Naive B cell (primary cell): ENCODE results near the gene KATNAL1. TPM values are rescaled to one million over a fixed set of nuclear protein-coding genes. Genes with fewer than 3 reads are reported as not detected.
A peak's percentile ranks its signal among the peaks of the same experiment; 100 is the strongest.
"Not testable (repeated sequence)": the region's sequence is repeated elsewhere in the genome, so short reads cannot be mapped to it uniquely, and the experiment has no call there.

Experiments used
- ATAC-seq, 2 donors: fragments of 150-1000 bp; cut with Tn5 transposase; 2 replicates each; pipeline ENCODE4 v1.10.0; 2021; ENCODE audit warnings: low read depth in 2 of 2, mild to moderate bottlenecking in 2 of 2, moderate library complexity in 2 of 2
- DNase-seq: peaks from one replicate; pipeline ENCODE4 v3.0.0; 2022
- H3K27ac Mint-ChIP-seq, 6 donors: one replicate each; pipeline ENCODE4 v1.8.0; 2020 to 2022; ENCODE audit warnings: mild to moderate bottlenecking in 6 of 6, mixed read lengths in 6 of 6, moderate library complexity in 5 of 6, inconsistent platforms in 2 of 6
- H3K27me3 Mint-ChIP-seq, 3 donors: one replicate each; pipeline ENCODE4 v1.8.0; 2021 to 2022; ENCODE audit warnings: mixed read lengths in 3 of 3, mild to moderate bottlenecking in 1 of 3
- H3K36me3 Mint-ChIP-seq, 2 donors: one replicate each; pipeline ENCODE4 v1.8.0; 2020 to 2022; ENCODE audit warnings: mixed read lengths in 2 of 2, inconsistent platforms in 1 of 2, mild to moderate bottlenecking in 1 of 2
- H3K4me1 Mint-ChIP-seq, 3 donors: one replicate each; pipeline ENCODE4 v1.8.0; 2020 to 2022; ENCODE audit warnings: mixed read lengths in 3 of 3, inconsistent platforms in 1 of 3, mild to moderate bottlenecking in 1 of 3, moderate library complexity in 1 of 3
- H3K4me3 Mint-ChIP-seq, 8 donors: one replicate each; pipeline ENCODE4 v1.8.0; 2020 to 2022; ENCODE audit warnings: mild to moderate bottlenecking in 8 of 8, mixed read lengths in 8 of 8, moderate library complexity in 8 of 8, inconsistent platforms in 2 of 8
- H3K9me3 Mint-ChIP-seq, 7 donors: one replicate each; pipeline ENCODE4 v1.8.0; 2020 to 2022; ENCODE audit warnings: mixed read lengths in 7 of 7, mild to moderate bottlenecking in 5 of 7, inconsistent platforms in 2 of 7, moderate library complexity in 1 of 7
- polyA plus RNA-seq, 6 donors: library from polyadenylated mRNA; unstranded; fragments of 300-500 nt; fragmentation: Illumina TruSeq; gene quantifications; one replicate each; pipeline ENCODE4 v1.2.3, GENCODE V29; 2021; ENCODE audit warnings: low read depth in 6 of 6

The KATNAL1 gene
- polyA plus RNA-seq, 6 donors from 2014 or later = 3.7 to 8.9 (median 6.9) TPM

DNA sequence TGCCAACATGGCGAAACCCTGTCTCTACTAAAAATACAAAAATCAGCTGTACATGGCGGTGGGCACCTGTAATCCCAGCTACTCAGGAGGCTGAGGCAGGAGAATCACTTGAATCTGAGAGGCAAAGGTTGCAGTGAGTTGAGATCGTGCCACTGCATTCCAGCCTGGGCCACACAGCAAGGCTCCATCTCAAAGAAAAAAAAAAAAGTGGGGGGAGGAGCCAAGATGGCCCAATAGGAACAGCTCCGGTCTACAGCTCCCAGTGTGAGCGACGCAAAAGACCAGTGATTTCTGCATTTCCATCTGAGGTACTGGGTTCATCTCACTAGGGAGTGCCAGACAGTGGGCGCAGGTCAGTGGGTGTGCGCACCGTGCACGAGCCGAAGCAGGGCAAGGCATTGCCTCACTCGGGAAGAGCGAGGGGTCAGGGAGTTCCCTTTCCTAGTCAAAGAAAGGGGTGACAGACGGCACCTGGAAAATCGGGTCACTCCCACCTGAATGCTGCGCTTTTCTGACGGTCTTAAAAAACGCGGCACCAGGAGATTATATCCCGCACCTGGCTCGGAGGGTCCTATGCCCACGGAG, 48.1 kb downstream of the KATNAL1 start:
- H3K4me1 Mint-ChIP-seq = peaks cover 13 to 21% (median 16%) of the 10 kb centered on the region in 3 donors
- H3K9me3 Mint-ChIP-seq, DNase-seq, H3K27ac Mint-ChIP-seq, H3K4me3 Mint-ChIP-seq, ATAC-seq, H3K27me3 Mint-ChIP-seq, H3K36me3 Mint-ChIP-seq: not testable (repeated sequence)

DNA sequence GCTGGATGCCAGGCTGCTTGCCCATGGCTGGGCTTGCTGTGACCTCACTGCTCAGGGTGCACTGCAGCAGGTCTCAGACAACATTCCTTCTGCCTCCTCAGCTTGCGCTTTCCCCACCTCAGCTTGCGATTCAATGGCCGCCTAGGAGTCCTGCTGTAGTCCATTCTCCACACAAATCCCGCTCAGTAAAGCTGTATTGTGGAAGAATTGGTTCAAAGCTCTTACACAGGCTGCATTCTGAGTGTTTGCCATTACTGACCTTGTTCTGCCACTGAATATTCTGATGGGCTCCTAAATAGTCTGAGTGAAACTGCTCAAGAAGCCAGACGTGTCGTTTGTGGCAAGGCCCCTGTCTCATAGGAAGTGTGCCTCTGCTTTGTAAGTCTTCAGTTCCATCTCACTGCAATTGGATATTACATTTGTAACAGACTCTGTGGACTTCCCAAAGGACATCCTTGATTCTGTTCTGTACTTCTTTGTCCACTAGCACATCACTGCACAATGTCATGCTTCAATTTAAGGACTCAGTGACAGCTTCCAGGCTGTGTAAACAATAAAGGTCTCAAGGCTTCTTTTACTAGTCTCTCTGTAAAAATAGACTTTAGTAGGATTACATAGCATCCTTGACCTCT, 49.8 kb downstream of the KATNAL1 start:
- DNase-seq (no peak), ATAC-seq (no peak)
- H3K4me1 Mint-ChIP-seq = peaks cover 13 to 21% (median 16%) of the 10 kb centered on the region in 3 donors
- no peak overlapping the region for H3K4me3 Mint-ChIP-seq
- H3K27ac Mint-ChIP-seq = peak overlapping the region in 2 of 6 donors; percentile 41 to 64
- H3K36me3 Mint-ChIP-seq = no peaks in the 10 kb centered on the region
- H3K9me3 Mint-ChIP-seq = no peaks in the 10 kb centered on the region
- H3K27me3 Mint-ChIP-seq = no peaks in the 10 kb centered on the region

DNA sequence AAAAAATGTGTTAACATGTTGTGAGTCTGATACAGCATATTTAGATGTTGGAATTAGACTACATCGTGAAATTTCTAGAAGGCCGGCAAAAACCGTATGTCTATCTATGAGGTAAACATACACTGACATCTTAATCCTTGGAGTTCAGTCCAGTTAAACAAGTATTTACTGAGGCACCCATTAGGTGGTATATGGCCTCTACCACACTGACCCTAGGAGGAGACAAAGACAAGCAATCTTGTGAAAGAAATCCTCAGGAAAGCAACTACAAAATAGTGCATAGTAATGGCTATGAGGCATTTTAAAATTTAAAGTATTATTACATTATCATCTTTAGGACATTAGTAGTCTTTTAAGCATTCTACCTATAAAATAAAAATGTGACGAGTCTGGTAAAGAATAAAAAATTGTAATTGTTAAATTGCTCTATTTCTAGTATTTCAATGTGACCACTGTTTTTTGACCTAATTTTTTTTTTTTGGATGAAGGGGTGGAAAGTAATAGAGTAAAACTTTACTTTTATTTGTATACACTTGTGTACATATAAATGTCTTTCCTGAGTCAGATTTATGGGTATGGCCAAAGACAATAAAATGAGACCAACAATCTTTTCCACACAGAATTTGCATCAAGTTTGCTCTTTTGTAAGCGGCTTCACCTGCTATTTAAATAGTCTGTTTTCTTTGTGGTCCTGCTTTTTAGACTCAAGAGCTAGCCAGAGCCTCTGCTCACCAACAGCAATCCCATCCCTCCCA, 50.5 kb downstream of the KATNAL1 start:
- Mint-ChIP-seq H3K27ac (peak overlapping the region in 2 of 6 donors; percentile 41 to 64), H3K9me3 (no peaks in the 10 kb centered on the region), H3K4me1 (peaks cover 13 to 21% (median 16%) of the 10 kb centered on the region in 3 donors), H3K4me3 (no peak overlapping the region), H3K27me3 (no peaks in the 10 kb centered on the region), H3K36me3 (no peaks in the 10 kb centered on the region)
- ATAC-seq = no peak
- no peak for DNase-seq

DNA sequence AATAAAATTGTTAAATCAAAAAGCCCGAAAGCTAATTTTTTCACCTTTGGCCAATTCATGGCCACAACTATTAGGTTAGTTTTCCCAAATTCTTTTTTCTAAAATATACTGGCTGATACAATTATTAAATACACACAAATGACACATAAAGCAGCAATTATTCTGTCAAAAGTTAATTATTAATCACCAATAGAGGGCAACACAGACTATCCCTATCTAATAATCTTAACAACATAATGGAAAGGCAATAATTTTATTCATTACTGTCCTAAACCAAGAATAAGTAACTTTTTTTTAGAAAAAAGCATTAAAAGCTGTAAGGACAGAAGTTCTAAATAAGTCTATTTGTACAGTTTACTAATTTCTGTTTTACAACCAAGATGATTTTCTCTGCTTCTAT, 51.7 kb downstream of the KATNAL1 start:
- no peak for ATAC-seq
- H3K36me3 Mint-ChIP-seq = peaks cover 4 to 8% of the 10 kb centered on the region in 2 donors
- peak; percentile 3 for DNase-seq
- H3K27ac Mint-ChIP-seq = no peak overlapping the region
- H3K27me3 Mint-ChIP-seq = no peaks in the 10 kb centered on the region
- peaks cover 13 to 21% (median 16%) of the 10 kb centered on the region in 3 donors for H3K4me1 Mint-ChIP-seq
- no peak overlapping the region for H3K4me3 Mint-ChIP-seq
- H3K9me3 Mint-ChIP-seq = peaks cover 0 to 4% (median 0%) of the 10 kb centered on the region in 7 donors

DNA sequence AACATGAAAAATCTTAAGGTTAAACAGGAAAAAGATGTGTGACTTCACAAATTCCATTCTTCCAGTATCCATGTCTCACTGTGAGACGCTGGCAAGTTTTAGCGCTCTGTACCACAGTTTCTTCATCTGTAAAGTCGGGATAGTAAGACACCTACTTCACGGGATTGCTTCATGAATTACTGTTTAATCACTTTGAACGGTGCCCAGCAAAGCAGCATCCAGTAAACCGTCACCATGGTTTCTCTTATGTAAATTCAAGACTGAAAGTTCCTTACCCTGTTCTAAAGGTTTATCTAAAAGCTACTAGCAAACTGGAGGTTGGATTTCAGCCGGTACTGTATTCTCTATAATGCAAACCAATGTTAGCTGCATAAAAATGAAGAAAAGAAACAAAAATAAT, 53.5 kb downstream of the KATNAL1 start:
- ATAC-seq (no peak), DNase-seq (no peak)
- peaks cover 11 to 16% (median 13%) of the 10 kb centered on the region in 3 donors for H3K4me1 Mint-ChIP-seq
- peak overlapping the region in 1 of 6 donors; percentile 66 for H3K27ac Mint-ChIP-seq
- H3K4me3 Mint-ChIP-seq = no peak overlapping the region
- H3K27me3 Mint-ChIP-seq = no peaks in the 10 kb centered on the region
- H3K9me3 Mint-ChIP-seq = peaks cover 0 to 18% (median 4%) of the 10 kb centered on the region in 7 donors
- H3K36me3 Mint-ChIP-seq = peaks cover 13% of the 10 kb centered on the region in 2 donors

DNA sequence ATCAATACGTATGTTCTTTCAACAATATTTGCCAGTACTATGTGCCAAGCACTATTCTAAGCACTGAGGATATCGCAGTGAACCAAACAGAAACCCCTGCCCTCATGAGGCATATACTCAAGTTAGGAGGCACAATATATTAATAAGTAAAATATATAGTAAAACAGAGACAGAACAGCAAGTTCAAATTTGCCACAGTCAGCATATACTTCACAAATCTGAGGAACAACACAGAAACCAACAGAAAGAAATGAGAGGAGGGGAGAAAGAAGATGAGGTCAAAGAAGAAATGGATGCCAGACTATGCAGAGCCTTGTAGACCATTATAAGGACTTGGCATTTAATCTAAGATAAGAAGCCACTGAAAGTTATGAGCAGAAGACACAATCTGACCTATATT, 59.9 kb downstream of the KATNAL1 start:
- peaks cover 0 to 18% (median 8%) of the 10 kb centered on the region in 7 donors for H3K9me3 Mint-ChIP-seq
- peaks cover 0 to 6% (median 0%) of the 10 kb centered on the region in 3 donors for H3K4me1 Mint-ChIP-seq
- peaks cover 13 to 22% of the 10 kb centered on the region in 2 donors for H3K36me3 Mint-ChIP-seq
- ATAC-seq (no peak), DNase-seq (no peak)
- peak overlapping the region in 1 of 6 donors; percentile 19 for H3K27ac Mint-ChIP-seq
- H3K4me3 Mint-ChIP-seq = no peak overlapping the region
- no peaks in the 10 kb centered on the region for H3K27me3 Mint-ChIP-seq

DNA sequence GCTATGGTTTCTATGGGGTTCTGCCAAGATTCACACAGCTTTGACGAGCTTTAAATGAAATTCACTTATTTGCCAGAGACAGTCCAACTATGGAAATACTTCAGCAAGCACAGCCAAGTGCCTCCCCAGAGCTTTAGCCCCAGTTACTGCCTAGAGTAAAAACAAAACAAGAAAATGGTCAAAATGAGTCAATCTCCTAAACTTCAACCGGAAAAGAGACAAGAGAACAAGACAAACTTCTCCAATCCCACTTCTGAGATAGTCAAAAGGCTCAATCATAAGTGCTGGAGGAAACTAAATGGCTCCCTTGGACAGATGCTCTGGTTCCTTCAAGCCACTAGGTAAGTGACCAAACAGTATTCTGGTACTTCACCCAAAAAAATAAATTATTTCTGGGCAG, 65.8 kb downstream of the KATNAL1 start:
- DNase-seq (no peak), ATAC-seq (no peak)
- no peaks in the 10 kb centered on the region for H3K27me3 Mint-ChIP-seq
- no peak overlapping the region for H3K27ac Mint-ChIP-seq
- peaks cover 7 to 13% of the 10 kb centered on the region in 2 donors for H3K36me3 Mint-ChIP-seq
- peaks cover 0 to 5% (median 0%) of the 10 kb centered on the region in 7 donors for H3K9me3 Mint-ChIP-seq
- H3K4me3 Mint-ChIP-seq = no peak overlapping the region
- H3K4me1 Mint-ChIP-seq = peaks cover 0 to 6% (median 0%) of the 10 kb centered on the region in 3 donors

DNA sequence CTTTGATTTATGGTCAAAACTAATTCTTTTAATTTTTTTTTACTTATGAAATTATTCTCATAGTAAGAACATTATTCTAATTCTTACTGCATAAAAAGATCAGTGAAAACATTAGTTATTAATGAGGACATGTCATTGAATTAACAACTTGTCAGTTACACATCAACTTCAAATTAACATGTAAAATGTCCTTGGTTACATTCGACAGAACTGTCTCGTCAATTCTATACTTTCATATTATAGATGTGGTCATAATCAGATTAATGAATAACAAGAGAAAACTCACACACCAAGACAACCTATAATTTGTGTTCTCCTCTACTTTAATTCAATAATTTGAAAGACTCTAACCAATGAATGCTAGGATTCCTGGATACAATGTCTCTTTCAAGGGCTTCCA, 66.7 kb downstream of the KATNAL1 start:
- ATAC-seq (no peak), DNase-seq (no peak)
- no peaks in the 10 kb centered on the region for H3K27me3 Mint-ChIP-seq
- H3K36me3 Mint-ChIP-seq = peaks cover 7 to 12% of the 10 kb centered on the region in 2 donors
- H3K27ac Mint-ChIP-seq = no peak overlapping the region
- H3K9me3 Mint-ChIP-seq = peaks cover 0 to 5% (median 0%) of the 10 kb centered on the region in 7 donors
- no peaks in the 10 kb centered on the region for H3K4me1 Mint-ChIP-seq
- no peak overlapping the region for H3K4me3 Mint-ChIP-seq

DNA sequence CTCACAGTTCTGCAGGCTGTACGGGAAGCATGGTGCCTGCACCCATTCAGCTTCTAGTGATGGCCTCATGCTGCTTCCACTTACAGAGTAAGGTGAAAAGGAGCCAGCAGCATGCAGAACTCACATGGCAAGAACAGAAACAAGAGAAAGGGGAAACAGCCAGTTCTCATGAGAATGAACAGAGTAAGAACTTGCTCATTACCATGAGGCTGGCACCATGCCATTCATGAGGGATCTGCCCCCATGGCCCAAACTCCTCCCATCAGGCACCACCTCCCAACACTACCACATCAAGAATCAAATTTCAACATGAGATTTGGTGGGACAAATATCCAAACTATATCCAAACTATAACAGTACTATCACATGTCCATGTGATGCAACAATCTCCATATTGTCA, 72.1 kb downstream of the KATNAL1 start:
- H3K4me3 Mint-ChIP-seq = no peak overlapping the region
- peaks cover 0 to 4% (median 0%) of the 10 kb centered on the region in 3 donors for H3K4me1 Mint-ChIP-seq
- DNase-seq = no peak
- H3K27ac Mint-ChIP-seq = peak overlapping the region in 3 of 6 donors; percentile 5 to 51 (median 16)
- peaks cover 4 to 9% of the 10 kb centered on the region in 2 donors for H3K36me3 Mint-ChIP-seq
- H3K27me3 Mint-ChIP-seq = no peaks in the 10 kb centered on the region
- ATAC-seq = peak in 1 of 2 donors; percentile 48
- H3K9me3 Mint-ChIP-seq = no peaks in the 10 kb centered on the region

DNA sequence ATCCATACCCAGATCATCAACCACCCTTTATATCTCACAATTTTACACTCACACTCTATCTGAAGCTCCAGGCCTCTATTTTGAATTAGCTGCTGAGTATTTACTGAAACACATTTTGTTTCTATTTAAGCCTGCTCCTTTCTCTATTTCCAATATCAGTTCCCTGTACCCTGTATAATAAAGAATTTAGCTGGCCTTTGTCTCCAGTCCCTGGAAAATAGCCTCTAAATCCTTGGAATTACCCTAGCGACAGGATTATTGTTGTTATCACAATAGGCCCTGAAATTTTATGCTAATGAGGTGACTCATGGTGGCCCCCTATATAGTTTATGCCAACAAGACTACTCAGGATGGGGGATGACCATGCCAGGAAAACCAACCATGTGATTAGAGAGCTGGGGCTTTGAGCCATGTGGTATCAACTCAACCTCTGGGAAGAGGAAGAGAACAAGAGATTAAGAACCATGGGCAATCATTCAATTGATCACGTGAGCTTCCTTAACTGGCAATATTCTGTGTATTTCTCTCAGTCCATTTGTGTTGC, 72.7 kb downstream of the KATNAL1 start:
- Mint-ChIP-seq H3K4me3 (no peak overlapping the region), H3K27me3 (no peaks in the 10 kb centered on the region), H3K4me1 (peaks cover 0 to 4% (median 0%) of the 10 kb centered on the region in 3 donors), H3K9me3 (no peaks in the 10 kb centered on the region), H3K27ac (peak overlapping the region in 1 of 6 donors; percentile 51), H3K36me3 (peaks cover 0 to 13% of the 10 kb centered on the region in 2 donors)
- DNase-seq (no peak), ATAC-seq (no peak)

DNA sequence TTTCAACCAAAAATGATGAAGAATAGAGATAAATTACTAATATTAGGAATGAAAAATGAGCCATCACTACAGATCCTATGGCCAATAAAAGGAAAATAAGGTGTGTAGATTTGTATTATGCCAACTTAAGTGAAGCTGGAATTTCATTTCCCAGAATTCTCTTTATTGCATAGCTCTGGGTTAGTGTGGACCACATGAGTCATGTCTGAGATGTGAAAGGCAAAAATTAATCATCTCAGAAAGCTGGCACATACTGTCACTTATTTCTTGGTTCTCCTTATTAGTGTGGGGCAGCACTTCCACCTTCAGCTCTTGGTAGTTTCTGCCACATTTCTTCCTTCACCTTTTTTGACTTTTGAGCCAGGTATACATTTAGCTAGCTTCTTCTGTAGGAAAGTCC, 82.6 kb downstream of the KATNAL1 start:
- ATAC-seq = no peak
- peaks cover 46% of the 10 kb centered on the region in 2 donors for H3K36me3 Mint-ChIP-seq
- peaks cover 13 to 31% (median 21%) of the 10 kb centered on the region in 7 donors for H3K9me3 Mint-ChIP-seq
- no peak for DNase-seq
- no peak overlapping the region for H3K4me3 Mint-ChIP-seq
- no peak overlapping the region for H3K27ac Mint-ChIP-seq
- H3K4me1 Mint-ChIP-seq = no peaks in the 10 kb centered on the region
- H3K27me3 Mint-ChIP-seq = no peaks in the 10 kb centered on the region

DNA sequence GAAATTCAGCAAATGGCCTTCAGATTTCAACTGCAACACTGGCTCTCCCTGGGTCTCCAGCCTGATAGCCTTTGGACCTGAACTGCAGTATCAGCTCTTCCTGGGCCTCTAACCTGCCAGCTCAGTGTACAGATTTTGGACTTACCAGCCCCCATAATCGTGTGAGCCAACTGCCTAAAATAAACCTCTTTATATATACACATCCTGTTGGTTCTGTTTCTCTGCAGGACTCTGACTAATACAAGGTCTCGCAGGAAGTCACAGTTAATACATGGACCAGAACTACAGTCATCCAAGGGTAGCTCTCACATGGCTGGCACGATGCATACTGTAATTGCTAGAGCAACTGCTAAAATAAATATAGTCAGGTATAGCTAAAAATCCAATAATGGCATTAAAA, 85.1 kb downstream of the KATNAL1 start:
- no peak for DNase-seq
- no peaks in the 10 kb centered on the region for H3K27me3 Mint-ChIP-seq
- no peaks in the 10 kb centered on the region for H3K4me1 Mint-ChIP-seq
- no peak overlapping the region for H3K4me3 Mint-ChIP-seq
- H3K27ac Mint-ChIP-seq = no peak overlapping the region
- no peak for ATAC-seq
- peaks cover 38 to 39% of the 10 kb centered on the region in 2 donors for H3K36me3 Mint-ChIP-seq
- peaks cover 13 to 31% (median 21%) of the 10 kb centered on the region in 7 donors for H3K9me3 Mint-ChIP-seq

DNA sequence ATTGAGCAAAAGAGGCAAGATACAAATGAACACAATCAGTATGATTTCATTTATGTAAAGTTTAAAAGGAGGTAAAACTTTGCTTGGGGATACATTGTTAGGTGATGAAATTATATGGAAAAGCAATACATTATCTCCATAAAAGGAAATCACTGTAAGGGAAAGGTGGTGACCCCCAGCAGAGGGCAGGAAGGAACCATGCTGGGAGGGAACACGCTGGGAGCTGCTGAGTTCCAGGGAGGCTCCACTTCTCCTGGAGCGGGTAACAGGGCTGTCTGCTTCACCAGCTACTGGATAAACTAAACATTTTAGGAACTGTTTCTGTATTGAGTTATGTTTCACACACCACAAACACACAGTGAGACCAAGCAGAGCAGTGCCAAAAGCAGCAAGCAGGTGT, 91.2 kb downstream of the KATNAL1 start:
- H3K4me1 Mint-ChIP-seq = no peaks in the 10 kb centered on the region
- H3K27ac Mint-ChIP-seq = no peak overlapping the region
- peak overlapping the region in 1 of 8 donors; percentile 5 for H3K4me3 Mint-ChIP-seq
- ATAC-seq = no peak
- peaks cover 0 to 2% (median 0%) of the 10 kb centered on the region in 7 donors for H3K9me3 Mint-ChIP-seq
- peaks cover 0 to 7% of the 10 kb centered on the region in 2 donors for H3K36me3 Mint-ChIP-seq
- H3K27me3 Mint-ChIP-seq = no peaks in the 10 kb centered on the region
- no peak for DNase-seq
